ENCODE data around the gene ATP5MG. TPM values are rescaled to one million over a fixed set of nuclear protein-coding genes. Genes with fewer than 3 reads are reported as not detected.
A peak's percentile ranks its signal among the peaks of the same experiment; 100 is the strongest.
"Not testable (repeated sequence)": the region's sequence is repeated elsewhere in the genome, so short reads cannot be mapped to it uniquely, and the experiment has no call there.

Gene ATP5MG
- polyA plus RNA-seq, 2 of the 4 experiments (the other 2 are of a cell fraction) = 337 to 438 TPM

DNA sequence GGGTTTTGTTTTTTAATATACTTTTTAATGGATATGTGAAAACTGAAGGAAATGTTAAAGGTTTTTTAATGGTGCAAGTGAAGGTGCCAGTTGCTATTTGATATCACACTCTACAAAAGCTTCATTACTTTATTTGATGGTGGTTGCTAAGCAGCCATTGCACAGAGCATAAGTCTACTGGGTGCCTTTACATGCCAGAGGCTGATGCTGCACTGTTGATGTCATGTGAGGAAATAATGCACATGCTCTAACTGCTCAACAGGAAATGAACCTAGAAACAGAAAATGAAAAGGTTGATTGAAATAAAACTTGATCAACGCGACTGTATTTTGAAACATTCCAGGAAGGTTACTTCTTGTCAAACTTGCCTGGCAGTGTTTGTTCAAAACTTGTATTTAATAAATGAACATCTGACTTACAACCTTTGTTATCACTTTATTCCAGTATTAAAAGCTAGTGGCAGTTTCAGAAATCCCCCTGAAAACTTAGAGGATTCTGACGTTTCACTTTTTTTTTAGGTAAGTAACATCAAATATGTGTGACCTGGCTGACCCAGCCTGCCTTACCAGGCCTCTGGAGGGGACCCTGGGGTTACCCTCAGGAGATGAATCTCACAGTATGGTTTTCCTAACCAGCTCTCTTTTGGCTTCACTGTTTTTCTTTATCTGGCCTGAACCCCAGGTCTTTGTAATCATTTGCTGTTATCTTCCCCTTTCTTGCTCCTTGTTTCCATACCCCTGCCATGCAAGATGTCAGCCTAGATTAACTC lies 2.4 kb upstream of the ATP5MG start:
- Histone ChIP-seq H3K9me3 (no peaks in the 10 kb centered on the region), H3K4me3 (no peak overlapping the region), H3K4me1 (peaks cover 12% of the 10 kb centered on the region), H3K4me2 (no peak overlapping the region), H3K27ac (no peak overlapping the region)
- CTCF ChIA-PET = interaction anchor here (0.6 to 1.6 kb wide), 7 partner anchors 36 to 201 kb away, joined by 3 to 5 read pairs (median 3); no protein-coding TSS in a partner anchor
- POLR2A ChIA-PET = no interaction called here
- DNase-seq (ENCODE audit: low read depth in 1 of 2, low spot score in 1 of 2) (no peak), ATAC-seq (no peak), FAIRE-seq (no peak)
- TF ChIP-seq ATOH8 (CRISPR knock-in tag; IDR thresholded peaks at IDR 0.05; ENCODE audit: low read depth) (no peak), ZSCAN20 (CRISPR knock-in tag; IDR thresholded peaks at IDR 0.05) (no peak), KDM1A (IDR thresholded peaks at IDR 0.05; ENCODE audit: low read depth) (no peak), TP53 (CRISPR knock-in tag; IDR thresholded peaks at IDR 0.05) (no peak), PHF8 (IDR thresholded peaks at IDR 0.05; ENCODE audit: borderline replicate concordance, low read depth) (no peak), MAFK (IDR thresholded peaks at IDR 0.05; ENCODE audit: partially characterized antibody) (no peak), RFX5 (IDR thresholded peaks at IDR 0.05) (no peak), HMGXB4 (CRISPR knock-in tag; IDR thresholded peaks at IDR 0.05; ENCODE audit: borderline replicate concordance) (no peak), USF2 (IDR thresholded peaks at IDR 0.05) (no peak), MAX (IDR thresholded peaks at IDR 0.05) (no peak), ZFP36 (IDR thresholded peaks at IDR 0.05; ENCODE audit: borderline replicate concordance, partially characterized antibody) (no peak), ZNF302 (CRISPR knock-in tag; IDR thresholded peaks at IDR 0.05) (no peak), RNF2 (IDR thresholded peaks at IDR 0.05; ENCODE audit: borderline replicate concordance, low read depth) (no peak), RCOR1 (IDR thresholded peaks at IDR 0.05; ENCODE audit: low read depth, low read length) (no peak)
- TF ChIP-seq, protein P1, sequence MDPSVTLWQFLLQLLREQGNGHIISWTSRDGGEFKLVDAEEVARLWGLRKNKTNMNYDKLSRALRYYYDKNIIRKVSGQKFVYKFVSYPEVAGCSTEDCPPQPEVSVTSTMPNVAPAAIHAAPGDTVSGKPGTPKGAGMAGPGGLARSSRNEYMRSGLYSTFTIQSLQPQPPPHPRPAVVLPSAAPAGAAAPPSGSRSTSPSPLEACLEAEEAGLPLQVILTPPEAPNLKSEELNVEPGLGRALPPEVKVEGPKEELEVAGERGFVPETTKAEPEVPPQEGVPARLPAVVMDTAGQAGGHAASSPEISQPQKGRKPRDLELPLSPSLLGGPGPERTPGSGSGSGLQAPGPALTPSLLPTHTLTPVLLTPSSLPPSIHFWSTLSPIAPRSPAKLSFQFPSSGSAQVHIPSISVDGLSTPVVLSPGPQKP (IDR thresholded peaks at IDR 0.05; ENCODE audit: low read depth, low read length) = no peak
- WGBS (ENCODE audit: missing lambda C conversion rate) = 65% methylated on average over 3 of the region's 3 CpGs

DNA sequence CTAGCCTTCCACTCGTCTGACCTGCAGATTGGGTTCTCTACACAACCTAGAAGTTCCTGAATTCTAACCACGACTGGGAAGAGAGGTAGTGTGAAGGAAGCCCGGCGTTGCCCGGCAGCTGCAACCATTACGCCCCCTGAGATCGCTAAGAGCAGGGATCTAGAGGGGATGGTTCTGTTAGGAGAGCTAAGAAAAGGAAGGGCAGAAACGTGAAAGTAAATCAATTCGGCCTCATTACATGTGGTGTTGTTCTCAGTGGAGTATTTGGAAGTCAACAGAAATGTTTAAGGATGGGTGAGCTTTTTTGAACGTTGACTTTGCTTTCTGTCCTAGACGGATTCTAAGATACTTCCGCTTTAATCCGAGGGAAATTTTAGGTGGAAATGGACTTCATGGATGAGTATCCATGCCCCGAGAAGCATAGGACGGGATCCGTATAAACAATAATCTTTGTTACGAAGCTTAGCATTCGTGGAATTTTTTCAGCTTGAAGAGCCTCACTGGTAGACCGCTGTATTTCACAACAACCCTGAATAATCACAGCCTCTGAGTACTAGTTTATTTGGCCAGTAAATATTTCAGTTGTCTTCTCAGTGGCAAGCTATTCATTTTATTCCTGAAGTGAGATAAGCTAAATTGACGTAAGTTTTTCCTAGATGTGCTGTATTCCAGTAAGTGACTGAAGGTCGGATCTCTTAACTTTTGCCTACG lies 629 bp downstream of the ATP5MG start:
- POLR2A ChIA-PET = interaction anchor here (0.7 to 1.1 kb wide), 4 partner anchors 33 to 390 kb away, joined by 3 to 5 read pairs (median 3); partner anchors contain the start of gene KMT2A
- H3K4me1 ChIP-seq = peaks cover 19% of the 10 kb centered on the region
- WGBS (ENCODE audit: missing lambda C conversion rate) = 2% methylated on average over 22 of the region's 22 CpGs
- FAIRE-seq (no peak), DNase-seq (ENCODE audit: low read depth in 1 of 2, low spot score in 1 of 2) (peak; percentile 10 to 18), ATAC-seq (peak; percentile 57 to 64; a peak in 4 of 6 replicates)
- TF ChIP-seq TP53 (CRISPR knock-in tag; IDR thresholded peaks at IDR 0.05) (no peak), E2F6 (IDR thresholded peaks at IDR 0.05; ENCODE audit: borderline replicate concordance, low read depth) (no peak), CHD2 (IDR thresholded peaks at IDR 0.05; ENCODE audit: low read length, partially characterized antibody) (no peak), KDM1A (IDR thresholded peaks at IDR 0.05; ENCODE audit: low read depth) (no peak), MAX (IDR thresholded peaks at IDR 0.05) (no peak), HDAC2 (IDR thresholded peaks at IDR 0.05) (no peak), CTCF (IDR thresholded peaks at IDR 0.05) (no peak), HOXB13 (CRISPR knock-in tag; IDR thresholded peaks at IDR 0.05; ENCODE audit: low read depth) (no peak)
- peak overlapping the region; percentile 73 for H3K4me2 ChIP-seq
- CTCF ChIA-PET = interaction anchor here (0.5 to 2.1 kb wide), 6 partner anchors 10 to 207 kb away, joined by 3 to 7 read pairs (median 4); no protein-coding TSS in a partner anchor
- peak overlapping the region; percentile 82 to 93 for H3K27ac ChIP-seq
- H3K4me3 ChIP-seq = peak overlapping the region; percentile 81
- H3K9me3 ChIP-seq = no peaks in the 10 kb centered on the region

GRCh38 chr11:118402594-118402993 lies 1.2 kb downstream of the ATP5MG start:
- not testable (repeated sequence) for H3K27ac ChIP-seq; DNase-seq (ENCODE audit: low read depth in 1 of 2, low spot score in 1 of 2); H3K9me3 ChIP-seq; FAIRE-seq; ATAC-seq
- WGBS (ENCODE audit: missing lambda C conversion rate) = 74% methylated on average over 7 of the region's 7 CpGs
- CTCF ChIA-PET = interaction anchor here (0.5 to 2.1 kb wide), 6 partner anchors 10 to 207 kb away, joined by 3 to 7 read pairs (median 4); no protein-coding TSS in a partner anchor
- Histone ChIP-seq H3K4me1 (peaks cover 19% of the 10 kb centered on the region), H3K4me2 (peak overlapping the region; percentile 73), H3K4me3 (peak overlapping the region; percentile 81)
- POLR2A ChIA-PET = interaction anchor here (0.7 to 1.1 kb wide), 4 partner anchors 33 to 389 kb away, joined by 3 to 5 read pairs (median 3); partner anchors contain the start of gene KMT2A

Measured in A549 (cell line).